ENCODE measurements around the gene BMP8A. TPM values are rescaled to one million over a fixed set of nuclear protein-coding genes. Genes with fewer than 3 reads are reported as not detected.

BMP8A gene
- total RNA-seq, 1 donor from 2014 or later, result 2.9 TPM

- no peak for DNase-seq (ENCODE audit: extremely low spot score in 2 of 2)
- intact Hi-C loops (cut with DNase I), result loop anchor here (10.0 kb wide), 1 partner anchor 107 kb away; no protein-coding TSS in a partner anchor
- no peak for TF ChIP-seq CTCF (IDR thresholded peaks at IDR 0.05)
- no peak for TF ChIP-seq POLR2AphosphoS5 (IDR thresholded peaks at IDR 0.05; ENCODE audit: insufficient read depth in 1 of 2, low read depth in 1 of 2)
- TF ChIP-seq POLR2A (IDR thresholded peaks at IDR 0.05), result no peak
- Histone ChIP-seq H3K36me3 (peaks cover 0 to 9% of the 10 kb centered on the region in 2 donors), H3K9me3 (no peaks in the 10 kb centered on the region), H3K4me1 (no peaks in the 10 kb centered on the region), H3K4me3 (no peak overlapping the region), H3K27me3 (no peaks in the 10 kb centered on the region), H3K27ac (no peak overlapping the region)
Measured at GRCh38 chr1:39531526-39531925, 40.1 kb downstream of the BMP8A start.

GRCh38 chr1:39533442-39533841 lies 42.0 kb downstream of the BMP8A start:
- no peak for TF ChIP-seq CTCF (IDR thresholded peaks at IDR 0.05)
- TF ChIP-seq POLR2A (IDR thresholded peaks at IDR 0.05), result no peak
- TF ChIP-seq POLR2AphosphoS5 (IDR thresholded peaks at IDR 0.05; ENCODE audit: insufficient read depth in 1 of 2, low read depth in 1 of 2), result no peak
- intact Hi-C loops (cut with DNase I), result loop anchor here (10.0 kb wide), 1 partner anchor 109 kb away; no protein-coding TSS in a partner anchor
- H3K27ac ChIP-seq, result no peak overlapping the region
- no peaks in the 10 kb centered on the region for H3K9me3 ChIP-seq
- H3K36me3 ChIP-seq, result peaks cover 0 to 11% of the 10 kb centered on the region in 2 donors
- H3K4me3 ChIP-seq, result no peak overlapping the region
- DNase-seq (ENCODE audit: extremely low spot score in 2 of 2), result no peak
- H3K4me1 ChIP-seq, result no peaks in the 10 kb centered on the region
- no peaks in the 10 kb centered on the region for H3K27me3 ChIP-seq

- Histone ChIP-seq H3K27ac (no peak overlapping the region), H3K4me3 (no peak overlapping the region), H3K27me3 (no peaks in the 10 kb centered on the region), H3K9me3 (no peaks in the 10 kb centered on the region), H3K36me3 (peaks cover 0 to 25% of the 10 kb centered on the region in 2 donors), H3K4me1 (no peaks in the 10 kb centered on the region)
- no peak for TF ChIP-seq POLR2AphosphoS5 (IDR thresholded peaks at IDR 0.05; ENCODE audit: insufficient read depth in 1 of 2, low read depth in 1 of 2)
- TF ChIP-seq POLR2A (IDR thresholded peaks at IDR 0.05), result no peak
- TF ChIP-seq CTCF (IDR thresholded peaks at IDR 0.05), result no peak
- intact Hi-C loops (cut with DNase I), result loop anchor here (10.0 kb wide), 1 partner anchor 114 kb away; no protein-coding TSS in a partner anchor
- DNase-seq (ENCODE audit: extremely low spot score in 2 of 2), result no peak
Measured at GRCh38 chr1:39538531-39539251, 47.3 kb downstream of the BMP8A start.

GRCh38 chr1:39539252-39539790 lies 47.9 kb downstream of the BMP8A start:
- Histone ChIP-seq H3K36me3 (peaks cover 0 to 24% of the 10 kb centered on the region in 2 donors), H3K9me3 (no peaks in the 10 kb centered on the region), H3K27me3 (no peaks in the 10 kb centered on the region), H3K4me3 (no peak overlapping the region), H3K4me1 (no peaks in the 10 kb centered on the region), H3K27ac (no peak overlapping the region)
- no peak for DNase-seq (ENCODE audit: extremely low spot score in 2 of 2)
- intact Hi-C loops (cut with DNase I), result loop anchor here (10.0 kb wide), 1 partner anchor 115 kb away; no protein-coding TSS in a partner anchor
- TF ChIP-seq POLR2AphosphoS5 (IDR thresholded peaks at IDR 0.05; ENCODE audit: insufficient read depth in 1 of 2, low read depth in 1 of 2) (no peak), CTCF (IDR thresholded peaks at IDR 0.05) (peak; percentile 44 to 72 (median 63)), POLR2A (IDR thresholded peaks at IDR 0.05) (no peak)
